Activated B cell treated with CpG ODN at 0.5 μM for 24 hours (primary cell): Measurements from ENCODE around the gene SND1. TPM values are rescaled to one million over a fixed set of nuclear protein-coding genes. Genes with fewer than 3 reads are reported as not detected.

Source experiments
- ATAC-seq: fragments of 200-7000 bp; cut with Tn5 transposase; one replicate; pipeline ENCODE4 v1.10.0; 2021; ENCODE audit warnings: low read depth, mild to moderate bottlenecking, moderate library complexity
- CTCF ChIA-PET: fragments of 350-600 bp; sonication (Branson Sonifier 250); formaldehyde crosslinking; loops from one replicate; lab custom pipeline; 2021; ENCODE audit warnings: antibody characterized with exemption; lab: Charles Lee
- POLR2A ChIA-PET: fragments of 350-600 bp; sonication (Branson Sonifier 250); formaldehyde crosslinking; loops from one replicate; lab custom pipeline; 2021; ENCODE audit warnings: antibody characterized with exemption; lab: Charles Lee
- DNase-seq: peaks from one replicate; pipeline ENCODE4 v3.0.0; 2022
- H3K27ac Mint-ChIP-seq: one replicate; pipeline ENCODE4 v1.8.0; 2020; ENCODE audit warnings: mixed read lengths
- H3K27me3 Mint-ChIP-seq: one replicate; pipeline ENCODE4 v1.8.0; 2021; ENCODE audit warnings: mixed read lengths
- H3K36me3 Mint-ChIP-seq: one replicate; pipeline ENCODE4 v1.8.0; 2021; ENCODE audit warnings: low read depth, mixed read lengths
- H3K4me1 Mint-ChIP-seq: one replicate; pipeline ENCODE4 v1.8.0; 2021; ENCODE audit warnings: mixed read lengths
- H3K4me3 Mint-ChIP-seq: one replicate; pipeline ENCODE4 v1.8.0; 2020; ENCODE audit warnings: mild to moderate bottlenecking, mixed read lengths
- H3K9me3 Mint-ChIP-seq: one replicate; pipeline ENCODE4 v1.8.0; 2020; ENCODE audit warnings: mixed read lengths
- intact Hi-C: fragments of 100-400 bp; cut with micrococcal nuclease; formaldehyde crosslinking; loops from one replicate; pipeline ENCODE4 v1.15.1; 2024
- total RNA-seq: library from RNA; stranded (reverse); gene quantifications from 2 replicates; pipeline ENCODE4 v1.2.3, GENCODE V29; 2022
- TF ChIP-seq, protein P1 (sequence below): fragments of 200-600 bp; IDR thresholded peaks from one replicate; pipeline ENCODE4 v1.8.0; 2022; ENCODE audit warnings: antibody characterized with exemption, mild to moderate bottlenecking

The SND1 gene
- total RNA-seq, 1 donor from 2014 or later: 215 TPM

GRCh38 chr7:127938588-127938987 lies 286.6 kb downstream of the SND1 start:
- Mint-ChIP-seq H3K36me3 (peaks cover 39% of the 10 kb centered on the region), H3K27me3 (no peaks in the 10 kb centered on the region), H3K9me3 (no peaks in the 10 kb centered on the region), H3K27ac (no peak overlapping the region), H3K4me3 (no peak overlapping the region), H3K4me1 (peaks cover 52% of the 10 kb centered on the region)
- POLR2A ChIA-PET: no interaction called here
- intact Hi-C loops: no loop called here
- no peak for DNase-seq
- TF ChIP-seq, protein P1, sequence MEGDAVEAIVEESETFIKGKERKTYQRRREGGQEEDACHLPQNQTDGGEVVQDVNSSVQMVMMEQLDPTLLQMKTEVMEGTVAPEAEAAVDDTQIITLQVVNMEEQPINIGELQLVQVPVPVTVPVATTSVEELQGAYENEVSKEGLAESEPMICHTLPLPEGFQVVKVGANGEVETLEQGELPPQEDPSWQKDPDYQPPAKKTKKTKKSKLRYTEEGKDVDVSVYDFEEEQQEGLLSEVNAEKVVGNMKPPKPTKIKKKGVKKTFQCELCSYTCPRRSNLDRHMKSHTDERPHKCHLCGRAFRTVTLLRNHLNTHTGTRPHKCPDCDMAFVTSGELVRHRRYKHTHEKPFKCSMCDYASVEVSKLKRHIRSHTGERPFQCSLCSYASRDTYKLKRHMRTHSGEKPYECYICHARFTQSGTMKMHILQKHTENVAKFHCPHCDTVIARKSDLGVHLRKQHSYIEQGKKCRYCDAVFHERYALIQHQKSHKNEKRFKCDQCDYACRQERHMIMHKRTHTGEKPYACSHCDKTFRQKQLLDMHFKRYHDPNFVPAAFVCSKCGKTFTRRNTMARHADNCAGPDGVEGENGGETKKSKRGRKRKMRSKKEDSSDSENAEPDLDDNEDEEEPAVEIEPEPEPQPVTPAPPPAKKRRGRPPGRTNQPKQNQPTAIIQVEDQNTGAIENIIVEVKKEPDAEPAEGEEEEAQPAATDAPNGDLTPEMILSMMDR: no peak
- ATAC-seq: no peak
- CTCF ChIA-PET: no interaction called here

- TF ChIP-seq, protein P1: no peak
- ATAC-seq (no peak), DNase-seq (no peak)
- Mint-ChIP-seq H3K27me3 (no peaks in the 10 kb centered on the region), H3K36me3 (peaks cover 47% of the 10 kb centered on the region), H3K4me1 (peaks cover 37% of the 10 kb centered on the region), H3K27ac (no peak overlapping the region), H3K9me3 (no peaks in the 10 kb centered on the region), H3K4me3 (no peak overlapping the region)
- ChIA-PET CTCF (no interaction called here), POLR2A (no interaction called here)
- intact Hi-C loops: no loop called here
Observed at GRCh38 chr7:127940381-127941160, 288.6 kb downstream of the SND1 start.

DNA sequence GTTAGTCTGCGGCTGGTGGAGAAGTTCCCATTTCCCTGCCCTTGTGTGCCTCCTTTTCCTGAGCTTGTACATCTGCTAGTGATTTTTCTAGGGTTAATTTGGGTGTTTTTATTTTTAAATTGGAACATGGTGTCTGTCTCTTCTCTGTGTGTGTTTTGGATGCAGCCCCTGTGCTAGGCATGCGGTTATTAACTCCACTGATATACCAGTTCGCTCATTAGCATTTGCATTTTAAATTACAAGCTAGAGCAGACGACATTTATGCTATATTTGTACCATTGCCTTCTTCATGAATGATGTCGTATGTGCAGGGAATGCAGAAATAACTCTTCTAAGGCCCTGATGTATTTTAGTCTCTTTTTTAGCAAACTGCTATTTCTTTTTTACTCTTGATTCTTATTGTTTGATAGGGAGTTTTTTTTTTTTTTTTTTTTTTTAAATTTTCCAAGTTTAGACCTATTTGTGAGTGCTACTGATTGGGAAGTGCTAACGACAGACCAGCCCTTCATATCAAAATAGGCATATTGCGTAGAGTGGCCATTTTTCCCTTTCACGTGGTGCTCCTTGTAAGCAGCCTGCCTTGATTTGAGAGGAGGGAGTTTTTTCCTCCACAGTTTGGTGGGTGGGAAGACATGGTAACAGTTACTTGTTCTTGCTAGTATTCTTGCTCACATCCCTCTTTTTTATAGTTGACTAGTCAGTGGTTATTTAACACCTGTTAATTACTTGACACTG lies 289.6 kb downstream of the SND1 start:
- TF ChIP-seq, protein P1: no peak
- POLR2A ChIA-PET: no interaction called here
- Mint-ChIP-seq H3K9me3 (no peaks in the 10 kb centered on the region), H3K27ac (no peak overlapping the region), H3K4me1 (peaks cover 32% of the 10 kb centered on the region), H3K36me3 (peaks cover 52% of the 10 kb centered on the region), H3K4me3 (no peak overlapping the region), H3K27me3 (no peaks in the 10 kb centered on the region)
- CTCF ChIA-PET: no interaction called here
- intact Hi-C loops: no loop called here
- ATAC-seq (no peak), DNase-seq (no peak)

- Mint-ChIP-seq H3K4me1 (peaks cover 27% of the 10 kb centered on the region), H3K27ac (no peak overlapping the region), H3K4me3 (no peak overlapping the region), H3K9me3 (no peaks in the 10 kb centered on the region), H3K36me3 (peaks cover 54% of the 10 kb centered on the region), H3K27me3 (no peaks in the 10 kb centered on the region)
- no peak for ATAC-seq
- intact Hi-C loops: no loop called here
- no peak for DNase-seq
- POLR2A ChIA-PET: no interaction called here
- TF ChIP-seq, protein P1: no peak
- CTCF ChIA-PET: no interaction called here
Observed at GRCh38 chr7:127943541-127944521, 291.8 kb downstream of the SND1 start.
